Chondrocyte (in vitro differentiated cells): ENCODE measurements around the gene SLC22A16. TPM values are rescaled to one million over a fixed set of nuclear protein-coding genes. Genes with fewer than 3 reads are reported as not detected.

Experiments
- DNase-seq: peaks from one replicate; pipeline ENCODE4 v3.0.0; 2021; ENCODE audit warnings: mixed read lengths, low spot score
- H3K27ac Mint-ChIP-seq: one replicate; pipeline ENCODE4 v1.8.0; 2021; ENCODE audit warnings: mild to moderate bottlenecking, moderate library complexity, mixed read lengths; ENCODE audit not compliant: unreplicated experiment
- H3K27me3 Mint-ChIP-seq: 2 replicates; pipeline ENCODE4 v1.8.0; 2021; ENCODE audit warnings: low read depth, mixed read lengths
- H3K36me3 Mint-ChIP-seq: 2 replicates; pipeline ENCODE4 v1.8.0; 2021; ENCODE audit warnings: low read depth, mixed read lengths
- H3K4me1 Mint-ChIP-seq: 2 replicates; pipeline ENCODE4 v1.8.0; 2021; ENCODE audit warnings: low read depth, mild to moderate bottlenecking, mixed read lengths
- H3K4me3 Mint-ChIP-seq: one replicate; pipeline ENCODE4 v1.8.0; 2021; ENCODE audit warnings: mild to moderate bottlenecking, moderate library complexity, mixed read lengths; ENCODE audit not compliant: unreplicated experiment
- H3K9me3 Mint-ChIP-seq: 2 replicates; pipeline ENCODE4 v1.8.0; 2021; ENCODE audit warnings: low read depth, mixed read lengths
- total RNA-seq: library from RNA; stranded (reverse); gene quantifications from 3 replicates; pipeline ENCODE4 v1.2.1, GENCODE V29; 2021
- TF ChIP-seq, protein P1 (sequence below): fragments of 200-600 bp; sonication (generic); IDR thresholded peaks from 2 replicates; pipeline ENCODE4 v1.5.0; 2021; ENCODE audit warnings: antibody characterized with exemption, mild to moderate bottlenecking, moderate library complexity

SLC22A16 gene
- total RNA-seq, 1 donor from 2014 or later = not detected

- peaks cover 23% of the 10 kb centered on the region for H3K27me3 Mint-ChIP-seq
- TF ChIP-seq, protein P1, sequence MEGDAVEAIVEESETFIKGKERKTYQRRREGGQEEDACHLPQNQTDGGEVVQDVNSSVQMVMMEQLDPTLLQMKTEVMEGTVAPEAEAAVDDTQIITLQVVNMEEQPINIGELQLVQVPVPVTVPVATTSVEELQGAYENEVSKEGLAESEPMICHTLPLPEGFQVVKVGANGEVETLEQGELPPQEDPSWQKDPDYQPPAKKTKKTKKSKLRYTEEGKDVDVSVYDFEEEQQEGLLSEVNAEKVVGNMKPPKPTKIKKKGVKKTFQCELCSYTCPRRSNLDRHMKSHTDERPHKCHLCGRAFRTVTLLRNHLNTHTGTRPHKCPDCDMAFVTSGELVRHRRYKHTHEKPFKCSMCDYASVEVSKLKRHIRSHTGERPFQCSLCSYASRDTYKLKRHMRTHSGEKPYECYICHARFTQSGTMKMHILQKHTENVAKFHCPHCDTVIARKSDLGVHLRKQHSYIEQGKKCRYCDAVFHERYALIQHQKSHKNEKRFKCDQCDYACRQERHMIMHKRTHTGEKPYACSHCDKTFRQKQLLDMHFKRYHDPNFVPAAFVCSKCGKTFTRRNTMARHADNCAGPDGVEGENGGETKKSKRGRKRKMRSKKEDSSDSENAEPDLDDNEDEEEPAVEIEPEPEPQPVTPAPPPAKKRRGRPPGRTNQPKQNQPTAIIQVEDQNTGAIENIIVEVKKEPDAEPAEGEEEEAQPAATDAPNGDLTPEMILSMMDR = no peak
- no peak overlapping the region for H3K4me3 Mint-ChIP-seq
- H3K27ac Mint-ChIP-seq = no peak overlapping the region
- DNase-seq = no peak
- H3K4me1 Mint-ChIP-seq = no peaks in the 10 kb centered on the region
- no peaks in the 10 kb centered on the region for H3K36me3 Mint-ChIP-seq
- H3K9me3 Mint-ChIP-seq = no peaks in the 10 kb centered on the region
These were observed 61.7 kb downstream of the SLC22A16 start for GRCh38 chr6:110414669-110415068.

DNA sequence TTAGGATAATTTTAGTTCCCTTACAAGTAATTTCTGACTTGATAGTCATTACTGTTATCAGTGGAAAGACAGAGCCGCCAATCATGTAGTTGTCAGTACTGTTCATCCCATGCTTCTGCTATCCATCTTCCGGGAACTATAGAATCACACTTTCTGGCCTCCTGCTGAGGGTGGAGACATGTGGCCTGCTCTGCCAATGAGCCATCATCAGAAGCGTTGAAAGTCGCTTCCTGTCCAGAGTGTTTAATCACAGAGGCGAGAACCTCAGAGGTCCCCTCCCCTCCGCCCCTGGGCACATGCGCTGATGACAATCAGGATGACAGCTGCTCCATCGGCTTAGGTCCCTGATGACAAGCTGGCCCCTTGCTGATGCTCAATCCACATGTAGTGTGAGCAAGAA is 64.1 kb downstream of the SLC22A16 start:
- H3K27me3 Mint-ChIP-seq = peaks cover 12% of the 10 kb centered on the region

GRCh38 chr6:110410511-110410910 is 65.9 kb downstream of the SLC22A16 start:
- DNase-seq = no peak
- peaks cover 12% of the 10 kb centered on the region for H3K27me3 Mint-ChIP-seq
- H3K4me3 Mint-ChIP-seq = no peak overlapping the region
- H3K27ac Mint-ChIP-seq = no peak overlapping the region
- no peaks in the 10 kb centered on the region for H3K36me3 Mint-ChIP-seq
- no peaks in the 10 kb centered on the region for H3K4me1 Mint-ChIP-seq
- TF ChIP-seq, protein P1 = no peak
- no peaks in the 10 kb centered on the region for H3K9me3 Mint-ChIP-seq

More for the DNA sequence above, 64.1 kb downstream of the SLC22A16 start:
- H3K27ac Mint-ChIP-seq = no peak overlapping the region
- H3K9me3 Mint-ChIP-seq = no peaks in the 10 kb centered on the region
- no peaks in the 10 kb centered on the region for H3K4me1 Mint-ChIP-seq
- H3K4me3 Mint-ChIP-seq = no peak overlapping the region
- no peaks in the 10 kb centered on the region for H3K36me3 Mint-ChIP-seq
- TF ChIP-seq, protein P1 = no peak
- DNase-seq = no peak

DNA sequence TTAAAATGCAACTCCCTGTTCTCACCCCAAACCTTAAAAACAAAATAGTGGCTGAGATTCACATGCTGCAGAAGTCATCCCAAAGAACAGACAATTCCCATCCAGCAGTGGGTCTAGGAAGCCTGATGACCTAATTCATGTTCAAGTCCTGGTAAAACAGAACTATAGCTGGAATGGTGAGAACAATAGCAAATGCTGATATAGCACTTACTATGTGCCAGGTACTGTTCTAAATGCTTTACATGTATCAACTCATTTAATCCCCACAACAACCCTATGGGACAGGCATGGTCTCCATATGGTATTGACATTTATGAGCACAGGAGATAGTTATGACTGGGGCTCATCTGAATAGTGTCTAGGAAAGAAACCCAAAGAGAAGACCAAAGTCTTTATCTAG is 66.6 kb downstream of the SLC22A16 start:
- H3K27ac Mint-ChIP-seq = no peak overlapping the region
- no peaks in the 10 kb centered on the region for H3K36me3 Mint-ChIP-seq
- no peaks in the 10 kb centered on the region for H3K9me3 Mint-ChIP-seq
- no peaks in the 10 kb centered on the region for H3K4me1 Mint-ChIP-seq
- TF ChIP-seq, protein P1 = no peak
- H3K4me3 Mint-ChIP-seq = no peak overlapping the region
- peaks cover 12% of the 10 kb centered on the region for H3K27me3 Mint-ChIP-seq
- no peak for DNase-seq

GRCh38 chr6:110408901-110409300 is 67.5 kb downstream of the SLC22A16 start:
- TF ChIP-seq, protein P1 = no peak
- Mint-ChIP-seq H3K4me3 (no peak overlapping the region), H3K9me3 (no peaks in the 10 kb centered on the region), H3K4me1 (no peaks in the 10 kb centered on the region), H3K36me3 (no peaks in the 10 kb centered on the region), H3K27me3 (peaks cover 12% of the 10 kb centered on the region), H3K27ac (no peak overlapping the region)
- DNase-seq = no peak
